Daoy (cell line): ENCODE measurements around the gene FILIP1L. TPM values are rescaled to one million over a fixed set of nuclear protein-coding genes. Genes with fewer than 3 reads are reported as not detected.
"Not testable (repeated sequence)": the region's sequence is repeated elsewhere in the genome, so short reads cannot be mapped to it uniquely, and the experiment has no call there.

ENCODE experiments used
- DNase-seq: peaks from one replicate; pipeline ENCODE4 v3.0.0-alpha.2; 2015; ENCODE audit warnings: low read depth
- total RNA-seq: library from RNA; depleted of rRNA; stranded (reverse); fragments of >200 nt; shearing (Covaris generic); gene quantifications from 2 replicates; pipeline ENCODE4 v1.2.3, GENCODE V29; 2014

The FILIP1L gene
- total RNA-seq, 1 experiment from 2014 or later: 26.5 TPM

- no peak for DNase-seq
These were observed 270.6 kb downstream of the FILIP1L start for GRCh38 chr3:99843590-99844258.

- DNase-seq: peak; percentile 41
These were observed 271.3 kb downstream of the FILIP1L start for GRCh38 chr3:99842826-99843589.

- DNase-seq: not testable (repeated sequence)
These were observed 272.4 kb downstream of the FILIP1L start for GRCh38 chr3:99841949-99842348.

GRCh38 chr3:99839613-99840012 lies 274.7 kb downstream of the FILIP1L start:
- no peak for DNase-seq

GRCh38 chr3:99838755-99839154 lies 275.5 kb downstream of the FILIP1L start:
- no peak for DNase-seq

- DNase-seq: no peak
These were observed 276.6 kb downstream of the FILIP1L start for GRCh38 chr3:99837715-99838114.

- DNase-seq: no peak
These were observed 277.6 kb downstream of the FILIP1L start for GRCh38 chr3:99836681-99837080.

- DNase-seq: no peak
These were observed 279.9 kb downstream of the FILIP1L start for GRCh38 chr3:99834211-99834957.

- DNase-seq: no peak
These were observed 280.6 kb downstream of the FILIP1L start for GRCh38 chr3:99833617-99834205.

GRCh38 chr3:99829844-99830243 lies 284.5 kb downstream of the FILIP1L start:
- no peak for DNase-seq

GRCh38 chr3:99825004-99825640 lies 289.2 kb downstream of the FILIP1L start:
- DNase-seq: peak; percentile 11

- DNase-seq: no peak
These were observed 290.3 kb downstream of the FILIP1L start for GRCh38 chr3:99823723-99824711.

- DNase-seq: no peak
These were observed 295.5 kb downstream of the FILIP1L start for GRCh38 chr3:99818818-99819217.

GRCh38 chr3:99817437-99818240 lies 296.7 kb downstream of the FILIP1L start, which contains the start of gene CMSS1:
Gene CMSS1, plus strand, starts transcription at chr3:99817862.
- DNase-seq: peak; percentile 96

- DNase-seq: peak; percentile 41
These were observed 297.3 kb downstream of the FILIP1L start for GRCh38 chr3:99817047-99817436.

- DNase-seq: no peak
These were observed 303.9 kb downstream of the FILIP1L start for GRCh38 chr3:99810403-99810802.

GRCh38 chr3:99809565-99809964 lies 304.7 kb downstream of the FILIP1L start:
- no peak for DNase-seq

- peak; percentile 71 for DNase-seq
These were observed 306.0 kb downstream of the FILIP1L start for GRCh38 chr3:99808163-99808794.

- no peak for DNase-seq
These were observed 309.1 kb downstream of the FILIP1L start for GRCh38 chr3:99805160-99805559.
